T-cell (primary cell): ENCODE data around the gene KCNMA1. TPM values are rescaled to one million over a fixed set of nuclear protein-coding genes. Genes with fewer than 3 reads are reported as not detected.

ENCODE experiments used
- ATAC-seq, 4 experiments: fragments of 200-7000 bp in 3 of 4; fragments of 150-1000 bp in 1 of 4; cut with Tn5 transposase; replicated peaks in 1 of 4; 1 replicate in 3 of 4; 2 replicates in 1 of 4; pipeline ENCODE4 v1.10.0; 2021; ENCODE audit warnings: moderate library complexity in 3 of 4, mild to moderate bottlenecking in 2 of 4, moderate number of reproducible peaks in 1 of 4
- CTCF ChIA-PET, 2 donors: fragments of 300-600 bp; sonication (Branson Sonifier 250); formaldehyde crosslinking; loops; one replicate each; lab custom pipeline; 2022; ENCODE audit warnings: antibody characterized with exemption in 2 of 2; lab: Charles Lee
- POLR2A ChIA-PET, 2 donors: fragments of 300-600 bp; sonication (Branson Sonifier 250); formaldehyde crosslinking; loops; one replicate each; lab custom pipeline; 2022; ENCODE audit warnings: antibody characterized with exemption in 2 of 2; lab: Charles Lee
- DNase-seq, 35 experiments: peaks; one replicate each; pipeline versions ENCODE4 v3.0.0 to v3.0.0-alpha.2; 2013 to 2023
- H3K27ac ChIP-seq: one replicate; pipeline ENCODE4 v1.5.1; 2013; ENCODE audit warnings: low read length
- H3K27me3 ChIP-seq, 2 experiments: replicated peaks in 1 of 2; 1 replicate in 1 of 2; 2 replicates in 1 of 2; pipeline versions ENCODE4 v1.6.1 to v1.7.0; 2013; ENCODE audit warnings: low read length in 1 of 2, mixed read lengths in 1 of 2; ENCODE audit not compliant: control insufficient read depth in 2 of 2, insufficient read depth in 2 of 2; ENCODE audit errors: extremely low read depth in 1 of 2
- H3K36me3 ChIP-seq, 2 donors: 1 replicate in 1 of 2; 2 replicates in 1 of 2; pipeline versions ENCODE4 v1.6.1 to v1.7.0; 2013; ENCODE audit warnings: low read length in 1 of 2; ENCODE audit not compliant: control insufficient read depth in 2 of 2, insufficient read depth in 1 of 2; ENCODE audit errors: extremely low read depth in 1 of 2
- H3K4me1 ChIP-seq, 2 experiments: 1 replicate in 1 of 2; 2 replicates in 1 of 2; pipeline versions ENCODE4 v1.6.1 to v1.7.0; 2013; ENCODE audit warnings: low read length in 2 of 2, mixed read lengths in 1 of 2; ENCODE audit not compliant: insufficient read depth in 2 of 2, control insufficient read depth in 1 of 2; ENCODE audit errors: extremely low read depth in 1 of 2
- H3K4me3 ChIP-seq, 2 donors: 1 replicate in 1 of 2; 2 replicates in 1 of 2; pipeline versions ENCODE4 v1.5.1 to v1.7.0; 2013; ENCODE audit warnings: mild to moderate bottlenecking in 2 of 2, low read length in 1 of 2, moderate library complexity in 1 of 2; ENCODE audit not compliant: control insufficient read depth in 1 of 2; ENCODE audit errors: extremely low read depth in 1 of 2
- H3K9me3 ChIP-seq: 2 replicates; pipeline ENCODE4 v1.7.0; 2013
- H3K27ac Mint-ChIP-seq, 2 donors: one replicate each; pipeline ENCODE4 v1.8.0; 2020 to 2021; ENCODE audit warnings: mild to moderate bottlenecking in 2 of 2, mixed read lengths in 2 of 2
- H3K27me3 Mint-ChIP-seq, 2 donors: one replicate each; pipeline ENCODE4 v1.8.0; 2021 to 2022; ENCODE audit warnings: mixed read lengths in 2 of 2
- H3K36me3 Mint-ChIP-seq: one replicate; pipeline ENCODE4 v1.8.0; 2021; ENCODE audit warnings: mixed read lengths
- H3K4me1 Mint-ChIP-seq, 3 donors: one replicate each; pipeline ENCODE4 v1.8.0; 2020 to 2022; ENCODE audit warnings: mixed read lengths in 3 of 3, mild to moderate bottlenecking in 1 of 3
- H3K4me3 Mint-ChIP-seq, 3 donors: one replicate each; pipeline ENCODE4 v1.8.0; 2020 to 2022; ENCODE audit warnings: mild to moderate bottlenecking in 3 of 3, mixed read lengths in 3 of 3, moderate library complexity in 3 of 3
- H3K9me3 Mint-ChIP-seq, 3 donors: one replicate each; pipeline ENCODE4 v1.8.0; 2020 to 2022; ENCODE audit warnings: mixed read lengths in 3 of 3
- WGBS: methylation state at CpG from one replicate; pipeline ENCODE4 v1.1.5; 2013; ENCODE audit warnings: missing lambda C conversion rate; ENCODE audit not compliant: insufficient coverage; 5-methylcytosine and 5-hydroxymethylcytosine counted together
- total RNA-seq, 35 experiments: library from RNA in 6 of 35; stranded (reverse) in 6 of 35; fragments of 120-200 nt in 1 of 35; gene quantifications; one replicate each; pipeline versions ENCODE4 v1.2.1 to v1.2.4 and lab custom pipeline; 2013 to 2026

The KCNMA1 gene
- total RNA-seq, 5 donors from 2014 or later (not counting 1 experiment from before 2014, with no cell fraction given): 0.14 to 1.6 (median 0.60) TPM

- POLR2A ChIA-PET: no interaction called here
- Histone ChIP-seq H3K27ac (no peak overlapping the region), H3K4me1 (no peaks in the 10 kb centered on the region), H3K27me3 (peaks cover 0 to 23% of the 10 kb centered on the region in 2 experiments), H3K36me3 (no peaks in the 10 kb centered on the region), H3K9me3 (no peaks in the 10 kb centered on the region), H3K4me3 (no peak overlapping the region)
- CTCF ChIA-PET: no interaction called here
- H3K27ac Mint-ChIP-seq: no peak overlapping the region
- DNase-seq: no peak
- 78% methylated on average over 14 of the region's 15 CpGs for WGBS
- H3K36me3 Mint-ChIP-seq: no peaks in the 10 kb centered on the region
- H3K9me3 Mint-ChIP-seq: no peaks in the 10 kb centered on the region
- H3K27me3 Mint-ChIP-seq: peaks cover 2 to 7% of the 10 kb centered on the region in 2 donors
- no peaks in the 10 kb centered on the region for H3K4me1 Mint-ChIP-seq
- no peak for ATAC-seq
- H3K4me3 Mint-ChIP-seq: no peak overlapping the region
Measured at GRCh38 chr10:77513781-77514331, 123.8 kb downstream of the KCNMA1 start.

GRCh38 chr10:77513220-77513619 lies 124.4 kb downstream of the KCNMA1 start:
- no peaks in the 10 kb centered on the region for H3K4me1 ChIP-seq
- CTCF ChIA-PET: no interaction called here
- no peak overlapping the region for H3K4me3 ChIP-seq
- 71% methylated on average over 3 of the region's 7 CpGs for WGBS
- POLR2A ChIA-PET: no interaction called here
- H3K36me3 ChIP-seq: no peaks in the 10 kb centered on the region
- no peaks in the 10 kb centered on the region for H3K36me3 Mint-ChIP-seq
- no peaks in the 10 kb centered on the region for H3K4me1 Mint-ChIP-seq
- no peak for DNase-seq
- H3K9me3 Mint-ChIP-seq: no peaks in the 10 kb centered on the region
- H3K27ac Mint-ChIP-seq: no peak overlapping the region
- peaks cover 0 to 23% of the 10 kb centered on the region in 2 experiments for H3K27me3 ChIP-seq
- H3K4me3 Mint-ChIP-seq: no peak overlapping the region
- no peaks in the 10 kb centered on the region for H3K9me3 ChIP-seq
- no peak for ATAC-seq
- H3K27me3 Mint-ChIP-seq: peaks cover 2 to 7% of the 10 kb centered on the region in 2 donors
- H3K27ac ChIP-seq: no peak overlapping the region

- H3K4me1 Mint-ChIP-seq: no peaks in the 10 kb centered on the region
- ATAC-seq: no peak
- no peaks in the 10 kb centered on the region for H3K4me1 ChIP-seq
- peaks cover 2 to 7% of the 10 kb centered on the region in 2 donors for H3K27me3 Mint-ChIP-seq
- no peaks in the 10 kb centered on the region for H3K9me3 ChIP-seq
- no peaks in the 10 kb centered on the region for H3K9me3 Mint-ChIP-seq
- no CpG with 5 or more reads among the region's 1 CpG for WGBS
- no peak for DNase-seq
- CTCF ChIA-PET: interaction anchor here in 1 of 2 donors (0.6 kb wide), 1 partner anchor 31 kb away, joined by 3 read pairs; no protein-coding TSS in a partner anchor
- H3K27me3 ChIP-seq: peaks cover 0 to 23% of the 10 kb centered on the region in 2 experiments
- no peak overlapping the region for H3K4me3 Mint-ChIP-seq
- H3K36me3 ChIP-seq: no peaks in the 10 kb centered on the region
- no peak overlapping the region for H3K27ac Mint-ChIP-seq
- POLR2A ChIA-PET: interaction anchor here in 1 of 2 donors (0.9 kb wide), 1 partner anchor 10 kb away, joined by 3 read pairs; no protein-coding TSS in a partner anchor
- H3K36me3 Mint-ChIP-seq: no peaks in the 10 kb centered on the region
- no peak overlapping the region for H3K27ac ChIP-seq
- no peak overlapping the region for H3K4me3 ChIP-seq
Measured at GRCh38 chr10:77512219-77512578, 125.4 kb downstream of the KCNMA1 start.

GRCh38 chr10:77511498-77512218 lies 126.0 kb downstream of the KCNMA1 start:
- Mint-ChIP-seq H3K4me1 (no peaks in the 10 kb centered on the region), H3K27me3 (peaks cover 2 to 7% of the 10 kb centered on the region in 2 donors), H3K4me3 (no peak overlapping the region), H3K36me3 (no peaks in the 10 kb centered on the region), H3K9me3 (no peaks in the 10 kb centered on the region), H3K27ac (no peak overlapping the region)
- POLR2A ChIA-PET: interaction anchor here in 1 of 2 donors (0.9 kb wide), 1 partner anchor 11 kb away, joined by 3 read pairs; no protein-coding TSS in a partner anchor
- H3K9me3 ChIP-seq: no peaks in the 10 kb centered on the region
- no peak for ATAC-seq
- DNase-seq: no peak
- no peak overlapping the region for H3K4me3 ChIP-seq
- no peaks in the 10 kb centered on the region for H3K4me1 ChIP-seq
- no peak overlapping the region for H3K27ac ChIP-seq
- 81% methylated on average over 4 of the region's 6 CpGs for WGBS
- CTCF ChIA-PET: interaction anchor here in 1 of 2 donors (0.6 kb wide), 1 partner anchor 32 kb away, joined by 3 read pairs; no protein-coding TSS in a partner anchor
- peaks cover 0 to 20% of the 10 kb centered on the region in 2 experiments for H3K27me3 ChIP-seq
- no peaks in the 10 kb centered on the region for H3K36me3 ChIP-seq

- ChIA-PET POLR2A (no interaction called here), CTCF (no interaction called here)
- H3K27me3 Mint-ChIP-seq: peaks cover 2 to 3% of the 10 kb centered on the region in 2 donors
Measured at GRCh38 chr10:77510695-77511094, 126.9 kb downstream of the KCNMA1 start.

GRCh38 chr10:77510294-77510693 lies 127.3 kb downstream of the KCNMA1 start:
- DNase-seq: no peak
- no peak overlapping the region for H3K27ac Mint-ChIP-seq
- no peaks in the 10 kb centered on the region for H3K4me1 ChIP-seq
- no peak for ATAC-seq
- no peak overlapping the region for H3K27ac ChIP-seq
- no peaks in the 10 kb centered on the region for H3K36me3 ChIP-seq
- H3K4me3 ChIP-seq: no peak overlapping the region
- H3K4me3 Mint-ChIP-seq: no peak overlapping the region
- peaks cover 2 to 7% of the 10 kb centered on the region in 2 donors for H3K27me3 Mint-ChIP-seq
- peaks cover 0 to 13% of the 10 kb centered on the region in 2 experiments for H3K27me3 ChIP-seq
- ChIA-PET CTCF (no interaction called here), POLR2A (no interaction called here)
- H3K9me3 Mint-ChIP-seq: no peaks in the 10 kb centered on the region
- no peaks in the 10 kb centered on the region for H3K36me3 Mint-ChIP-seq
- no peaks in the 10 kb centered on the region for H3K4me1 Mint-ChIP-seq
- WGBS: 33% methylated on average over 1 of the region's 2 CpGs
- no peaks in the 10 kb centered on the region for H3K9me3 ChIP-seq

More at GRCh38 chr10:77510695-77511094, 126.9 kb downstream of the KCNMA1 start:
- ATAC-seq (no peak), DNase-seq (no peak)
- no peaks in the 10 kb centered on the region for H3K36me3 ChIP-seq
- no peak overlapping the region for H3K27ac Mint-ChIP-seq
- peaks cover 0 to 14% of the 10 kb centered on the region in 2 experiments for H3K27me3 ChIP-seq
- H3K9me3 ChIP-seq: no peaks in the 10 kb centered on the region
- H3K27ac ChIP-seq: no peak overlapping the region
- H3K36me3 Mint-ChIP-seq: no peaks in the 10 kb centered on the region
- H3K9me3 Mint-ChIP-seq: no peaks in the 10 kb centered on the region
- H3K4me3 ChIP-seq: no peak overlapping the region
- H3K4me1 ChIP-seq: no peaks in the 10 kb centered on the region
- 84% methylated on average over 3 of the region's 7 CpGs for WGBS
- H3K4me3 Mint-ChIP-seq: no peak overlapping the region
- H3K4me1 Mint-ChIP-seq: no peaks in the 10 kb centered on the region
